ENCODE data around the gene TBC1D5. TPM values are rescaled to one million over a fixed set of nuclear protein-coding genes. Genes with fewer than 3 reads are reported as not detected.
A peak's percentile ranks its signal among the peaks of the same experiment; 100 is the strongest.

Gene TBC1D5
- total RNA-seq, 1 donor from 2014 or later = 75.8 TPM

DNA sequence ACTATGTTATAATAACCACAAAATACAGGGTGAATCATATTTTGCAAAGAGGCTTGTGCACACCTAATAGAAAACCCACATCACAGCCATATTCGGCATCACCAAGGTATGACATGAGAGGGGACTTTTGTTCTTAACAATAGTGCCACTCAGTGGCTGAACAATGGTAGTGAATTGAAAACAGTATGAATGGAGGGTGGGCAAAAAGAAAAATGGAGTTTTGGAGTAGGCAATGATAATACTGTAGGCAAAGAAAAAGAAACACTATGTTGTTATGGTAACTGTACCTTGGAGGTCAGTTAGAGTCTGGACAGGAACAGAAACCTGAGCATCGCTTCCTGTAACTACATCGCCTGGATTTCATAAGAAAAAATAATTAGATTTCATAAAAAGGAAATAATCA lies 509.0 kb downstream of the TBC1D5 start:
- DNase-seq (ENCODE audit: low read depth in 2 of 2) = peak; percentile 70 to 73

DNA sequence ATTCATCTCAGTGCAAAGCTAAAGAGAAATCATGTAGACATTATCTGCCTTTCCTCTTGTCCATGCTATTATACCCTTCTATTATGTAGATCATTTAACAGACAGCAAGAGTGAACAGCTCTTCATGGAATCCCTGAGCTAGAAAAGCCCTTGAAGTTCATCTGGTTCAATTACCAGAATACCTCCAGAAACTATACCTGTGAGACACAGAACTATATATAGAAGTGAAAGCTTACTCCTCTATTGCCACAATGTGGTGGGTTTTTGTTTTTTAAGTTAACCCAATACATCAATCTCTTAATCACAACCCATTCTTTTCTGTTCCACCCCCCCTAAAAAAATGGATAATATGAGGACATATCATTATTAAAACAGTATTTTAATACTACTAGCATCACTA lies 510.0 kb downstream of the TBC1D5 start:
- no peak for DNase-seq (ENCODE audit: low read depth in 2 of 2)

DNA sequence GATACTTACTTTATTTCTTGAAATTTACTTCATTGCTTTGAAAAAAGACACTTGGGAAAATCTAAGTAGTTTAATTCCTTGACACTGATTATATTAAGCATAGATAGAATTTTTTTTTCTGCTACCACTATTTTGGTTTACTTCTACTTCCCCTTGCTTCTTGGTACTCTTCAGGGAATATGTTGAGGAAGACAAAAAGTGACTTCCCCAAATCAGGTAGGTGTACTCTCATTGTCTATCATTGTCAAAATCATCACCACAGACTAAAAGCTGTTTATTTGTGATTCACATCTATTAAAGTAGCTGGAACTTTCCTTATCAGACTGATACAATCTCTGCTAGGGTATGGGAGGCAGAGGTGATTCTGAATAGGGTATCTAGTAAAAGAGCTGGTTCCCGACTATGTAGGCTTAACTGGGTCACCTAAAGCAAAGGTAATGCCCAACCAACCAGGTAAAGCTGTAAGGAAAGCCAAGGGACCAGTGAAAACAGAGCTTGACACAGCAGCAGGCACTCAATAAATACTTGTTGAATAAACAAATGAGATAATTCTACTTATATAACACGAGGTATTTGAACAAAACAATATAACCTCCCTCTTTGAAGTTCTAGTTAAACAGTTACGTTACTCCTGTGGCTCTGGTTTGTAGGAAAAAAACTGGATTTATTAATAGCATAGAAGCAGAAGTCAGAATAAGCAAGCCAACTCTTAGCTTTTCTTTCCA lies 510.7 kb downstream of the TBC1D5 start:
- DNase-seq (ENCODE audit: low read depth in 2 of 2) = no peak

DNA sequence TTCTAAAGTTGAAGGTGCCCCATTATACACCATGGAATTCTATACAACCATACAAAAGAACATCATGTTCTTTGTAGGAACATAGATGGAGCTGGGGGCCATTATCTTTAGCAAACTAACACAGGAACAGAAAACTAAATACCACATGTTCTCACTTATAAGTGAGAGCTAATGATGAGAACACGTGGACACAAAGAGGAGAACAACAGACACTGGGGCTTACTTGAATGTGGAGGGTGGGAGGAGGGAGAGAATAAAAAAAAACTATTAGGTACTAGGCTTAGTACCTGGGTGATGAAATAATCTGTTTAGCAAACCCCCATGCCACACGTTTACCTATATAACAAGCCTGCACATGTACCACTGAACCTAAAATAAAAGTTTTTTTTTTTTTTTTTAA lies 515.0 kb downstream of the TBC1D5 start:
- no peak for DNase-seq (ENCODE audit: low read depth in 2 of 2)

DNA sequence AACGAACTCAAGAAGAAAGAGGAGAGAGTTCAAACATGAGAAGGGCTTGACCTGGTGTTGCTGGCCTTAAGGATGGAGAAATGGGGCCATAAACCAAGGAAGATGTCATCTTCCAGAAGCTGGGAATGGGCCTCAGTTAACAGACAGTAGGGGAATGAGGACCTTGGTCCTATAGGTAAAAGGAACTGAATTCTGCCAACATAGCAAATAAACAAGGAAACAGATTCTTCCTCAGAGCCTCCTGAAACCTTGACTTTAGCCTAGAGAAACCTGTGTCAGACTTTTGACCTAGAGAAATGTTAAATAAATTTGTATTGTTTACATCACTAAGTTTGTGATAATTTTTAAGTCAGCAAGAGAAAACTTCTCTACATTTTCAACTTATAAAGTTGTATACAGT lies 520.9 kb downstream of the TBC1D5 start:
- DNase-seq (ENCODE audit: low read depth in 2 of 2) = no peak

DNA sequence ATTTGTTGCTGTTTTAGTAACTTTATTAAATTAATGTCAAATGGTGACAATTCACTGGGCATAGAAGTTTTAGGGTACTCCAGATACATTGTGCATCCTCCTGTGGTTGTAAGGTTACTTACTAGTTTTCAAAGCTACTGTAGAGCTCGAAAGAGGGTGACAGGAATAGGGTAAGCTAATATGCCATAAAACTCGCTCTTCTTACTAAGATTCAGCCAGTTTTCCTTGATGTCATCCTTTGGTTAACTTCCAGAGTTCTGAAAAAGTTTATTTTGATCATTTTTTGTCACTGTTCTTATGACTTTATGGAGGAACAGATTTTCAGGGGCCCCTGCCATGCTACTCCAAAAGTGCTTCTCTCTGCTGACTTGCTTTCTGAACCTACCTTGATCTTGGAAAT lies 522.8 kb downstream of the TBC1D5 start:
- no peak for DNase-seq (ENCODE audit: low read depth in 2 of 2)

DNA sequence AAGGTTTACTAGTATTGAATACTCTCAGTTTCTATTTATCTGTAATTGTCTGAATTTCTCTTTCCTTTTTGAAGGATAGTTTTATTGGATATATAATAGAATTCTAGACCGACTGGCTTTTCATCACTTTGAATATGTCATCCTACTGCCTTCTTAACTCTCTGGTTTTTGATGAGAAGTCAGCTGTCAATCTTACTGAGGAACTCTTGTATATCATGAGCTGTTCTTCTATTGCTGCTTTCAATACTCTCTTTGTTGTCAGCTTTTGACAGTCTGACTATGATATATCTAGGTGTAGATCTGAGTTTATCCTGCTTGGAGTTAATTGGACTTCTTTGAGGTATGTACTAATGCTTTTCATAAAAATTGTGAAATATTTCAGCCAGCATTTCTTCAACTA lies 523.8 kb downstream of the TBC1D5 start:
- no peak for DNase-seq (ENCODE audit: low read depth in 2 of 2)

DNA sequence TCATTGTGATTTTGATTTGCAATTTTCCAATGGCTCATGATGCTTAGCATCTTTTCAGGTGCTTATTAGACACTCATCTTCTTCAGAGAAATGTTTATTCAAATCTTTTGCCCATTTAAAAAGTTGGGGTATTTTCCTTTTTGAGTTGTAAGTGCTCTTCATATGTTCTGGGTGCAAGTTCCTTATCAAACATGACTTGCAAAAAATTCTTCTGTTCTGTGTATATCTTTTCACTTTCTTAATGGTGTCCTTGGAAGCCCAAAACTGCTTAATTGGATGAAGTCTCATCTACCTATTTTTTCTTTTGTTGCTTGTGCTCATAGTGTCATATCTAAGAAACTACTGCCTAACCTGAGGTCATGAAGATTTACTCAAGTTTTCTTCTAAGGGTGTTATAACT lies 524.8 kb downstream of the TBC1D5 start:
- no peak for DNase-seq (ENCODE audit: low read depth in 2 of 2)

DNA sequence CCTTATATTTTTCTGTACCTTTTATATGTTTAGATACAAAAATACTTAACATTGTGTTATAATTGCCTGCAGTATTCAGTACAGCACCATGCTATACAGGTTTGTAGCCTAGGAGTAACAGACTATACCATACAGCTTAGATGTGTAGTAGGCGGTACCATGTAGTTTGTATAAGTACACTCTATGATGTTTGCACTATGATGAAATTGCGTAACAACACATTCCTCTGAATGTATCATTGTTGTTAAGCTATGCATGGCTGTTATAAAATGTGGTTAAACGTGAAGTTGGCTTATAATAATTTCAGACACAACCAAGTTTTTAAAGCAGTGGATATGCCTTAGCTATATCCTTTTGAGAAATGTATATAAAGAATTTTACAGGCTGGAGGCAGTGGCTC lies 529.3 kb downstream of the TBC1D5 start:
- DNase-seq (ENCODE audit: low read depth in 2 of 2) = no peak

DNA sequence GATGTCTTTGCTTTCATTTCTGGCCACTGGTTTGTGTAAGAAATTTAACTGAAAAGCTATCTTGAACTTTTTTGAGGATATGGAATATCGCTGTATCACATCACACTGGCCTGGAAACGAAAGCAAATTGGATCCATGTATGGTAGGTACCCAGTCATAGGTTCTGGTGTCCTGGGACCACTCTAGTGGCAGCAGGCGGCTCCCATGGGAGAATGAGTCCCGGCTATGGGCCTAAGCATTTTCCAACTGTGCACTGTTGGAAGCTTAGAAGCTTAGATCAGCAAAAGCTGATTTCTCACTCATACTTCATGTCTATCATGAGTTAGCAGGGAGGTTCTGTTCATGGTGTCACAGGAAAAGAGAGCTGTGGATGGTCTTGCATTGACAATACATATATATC lies 534.5 kb downstream of the TBC1D5 start:
- DNase-seq (ENCODE audit: low read depth in 2 of 2) = no peak

DNA sequence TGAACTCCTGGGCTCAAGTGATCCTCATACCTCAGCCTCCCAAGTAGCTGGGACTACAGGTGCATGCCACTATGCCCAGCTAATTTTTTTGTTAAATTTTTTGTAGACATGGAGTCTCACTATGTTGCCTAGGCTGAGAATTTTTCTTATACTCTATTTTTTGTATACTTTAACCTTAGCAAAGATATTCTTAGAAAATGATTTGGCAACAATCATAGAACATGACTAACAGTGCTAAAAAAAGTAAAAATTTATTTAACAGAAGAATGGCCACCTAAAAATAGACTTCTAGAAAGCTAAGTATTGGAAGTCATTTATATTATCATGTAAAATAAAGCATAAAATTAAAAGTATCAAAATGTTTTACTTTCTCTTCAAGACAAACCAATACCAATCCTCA lies 535.4 kb downstream of the TBC1D5 start:
- DNase-seq (ENCODE audit: low read depth in 2 of 2) = no peak

DNA sequence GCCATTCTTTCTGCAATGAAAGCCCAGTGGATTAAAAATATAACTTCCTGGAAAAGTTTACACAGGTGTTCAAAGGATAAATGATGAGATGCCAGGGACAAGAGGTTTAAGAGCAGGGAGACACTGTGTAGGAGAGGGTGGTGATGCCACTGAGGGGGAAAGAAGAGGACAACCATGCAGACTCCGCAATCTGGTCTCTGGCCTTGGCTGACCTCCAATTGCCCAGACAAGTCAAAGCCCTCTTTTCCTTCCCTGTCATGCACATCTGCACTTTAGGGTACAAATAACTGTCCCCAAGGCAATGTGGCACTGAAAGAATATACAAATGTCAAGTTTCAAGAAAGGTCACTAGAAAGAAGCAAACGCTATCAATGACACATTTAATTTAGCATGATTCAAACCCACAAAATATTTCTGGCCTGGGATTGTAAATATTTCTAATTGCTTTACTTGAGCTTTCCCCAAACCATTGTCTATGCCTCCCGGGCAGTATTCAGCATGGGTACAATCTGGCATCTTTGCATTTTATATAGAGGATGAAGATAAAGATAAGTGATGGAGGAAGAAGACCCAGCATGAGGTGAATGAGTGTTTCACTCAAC lies 538.3 kb downstream of the TBC1D5 start:
- DNase-seq (ENCODE audit: low read depth in 2 of 2) = peak in 1 of 2 donors; percentile 3

DNA sequence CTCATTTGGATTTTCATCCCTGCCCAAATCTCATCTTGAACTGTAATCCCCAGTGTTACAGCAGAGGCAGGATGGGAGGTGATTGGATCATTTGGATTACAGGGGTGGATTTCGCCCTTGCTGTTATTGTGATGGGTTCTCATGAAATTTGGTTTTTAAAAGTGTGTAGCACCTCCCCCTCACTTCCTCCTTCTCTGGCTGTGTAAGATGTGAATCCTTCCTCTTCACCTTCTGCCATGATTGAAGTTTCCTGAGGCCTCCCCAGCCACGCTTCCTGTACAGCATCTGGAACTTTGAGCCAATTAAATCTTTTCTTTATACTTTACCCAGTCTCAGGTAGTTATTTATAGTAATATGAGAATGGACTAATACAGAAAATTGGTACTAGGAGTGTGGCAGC lies 540.9 kb downstream of the TBC1D5 start:
- DNase-seq (ENCODE audit: low read depth in 2 of 2) = no peak

DNA sequence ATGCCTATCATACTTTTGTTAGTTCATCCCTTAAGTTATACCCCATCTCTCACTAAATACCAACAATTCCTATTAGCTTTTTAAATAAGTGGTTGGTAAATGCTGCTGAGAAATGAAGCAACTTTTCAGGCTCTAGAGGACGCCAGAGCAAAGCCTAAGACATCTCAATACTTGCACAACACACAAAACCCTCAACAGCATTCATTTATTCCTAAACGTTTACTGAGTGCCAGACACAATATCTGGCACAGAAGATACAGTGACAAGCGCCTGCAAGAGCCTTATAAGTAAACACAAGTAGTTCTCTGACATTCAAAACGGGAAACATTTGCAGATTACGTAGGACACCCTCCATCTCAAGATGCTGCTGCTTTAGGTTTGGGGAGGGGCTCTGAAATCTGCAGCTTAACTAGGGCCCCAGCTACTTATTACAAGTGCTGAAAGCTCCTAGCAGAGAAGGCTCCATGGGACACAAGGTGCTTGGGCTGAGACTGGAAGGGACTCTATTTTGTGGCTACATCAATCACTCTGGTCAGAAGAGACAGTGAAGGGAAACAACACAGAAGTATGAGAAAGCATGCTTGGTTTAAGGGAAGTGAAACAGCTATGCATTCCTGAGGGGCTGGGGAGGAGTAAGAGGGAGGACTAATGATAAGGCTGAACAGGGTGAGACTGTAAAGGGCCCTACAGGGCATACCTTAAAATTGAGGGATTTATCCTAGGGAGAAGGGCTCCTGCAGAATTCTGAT lies 546.4 kb downstream of the TBC1D5 start:
- no peak for DNase-seq (ENCODE audit: low read depth in 2 of 2)

DNA sequence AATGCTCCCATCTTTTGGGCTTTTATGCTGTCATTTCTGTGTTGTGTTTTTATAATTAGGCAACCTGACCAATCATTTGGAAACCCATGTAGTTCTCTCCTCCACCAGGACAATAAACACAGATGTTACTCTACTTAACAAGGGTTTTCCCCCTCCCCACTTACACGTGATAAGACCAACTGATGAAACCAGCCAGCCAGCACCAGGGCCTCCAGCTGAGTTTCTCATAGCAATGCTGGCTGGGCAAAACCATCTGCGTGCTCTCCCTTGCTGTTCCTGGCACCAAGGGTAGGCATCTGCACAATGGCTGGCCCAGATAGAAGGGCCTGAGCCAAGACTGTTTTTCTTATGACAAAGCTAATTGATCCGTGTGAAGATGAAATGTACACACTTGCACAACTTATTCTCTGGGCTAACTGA lies 547.2 kb downstream of the TBC1D5 start:
- DNase-seq (ENCODE audit: low read depth in 2 of 2) = no peak

DNA sequence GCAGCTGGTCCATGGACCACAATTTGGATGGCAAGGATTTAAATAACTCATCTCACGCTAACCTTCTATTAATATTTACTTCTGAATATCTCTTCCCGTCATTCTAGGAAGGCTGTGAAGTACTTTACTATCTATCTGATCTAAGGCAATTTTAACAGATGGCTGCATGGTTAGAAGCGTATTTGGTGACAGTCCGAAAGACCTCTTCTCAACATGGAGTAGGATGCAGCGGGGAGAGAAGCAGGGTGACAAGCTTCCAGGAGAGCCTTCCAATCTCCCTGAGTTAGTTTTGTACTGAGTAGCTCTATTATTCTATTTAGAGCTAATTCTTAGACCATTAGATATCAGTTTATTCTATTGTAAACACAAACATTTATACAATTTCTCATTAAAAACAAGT lies 548.3 kb downstream of the TBC1D5 start:
- DNase-seq (ENCODE audit: low read depth in 2 of 2) = no peak

DNA sequence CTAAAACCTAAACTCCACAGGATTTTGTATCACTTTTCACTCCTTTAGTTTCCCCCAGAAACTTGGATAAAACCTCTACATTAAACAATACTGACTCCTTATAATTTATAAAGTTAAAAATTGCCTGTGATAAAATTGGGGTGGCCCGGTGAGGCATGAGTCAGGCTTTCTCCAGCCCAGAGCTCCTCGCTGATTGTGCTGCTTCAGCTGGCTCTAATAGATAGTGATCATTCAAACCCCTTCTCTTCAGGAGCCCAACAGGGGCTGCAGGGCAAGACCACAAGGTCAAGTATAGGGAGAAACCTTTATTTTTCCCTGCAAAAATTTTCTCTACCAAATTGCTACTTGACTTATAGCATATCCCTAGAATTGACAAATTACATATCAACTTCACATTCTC lies 549.4 kb downstream of the TBC1D5 start:
- no peak for DNase-seq (ENCODE audit: low read depth in 2 of 2)

DNA sequence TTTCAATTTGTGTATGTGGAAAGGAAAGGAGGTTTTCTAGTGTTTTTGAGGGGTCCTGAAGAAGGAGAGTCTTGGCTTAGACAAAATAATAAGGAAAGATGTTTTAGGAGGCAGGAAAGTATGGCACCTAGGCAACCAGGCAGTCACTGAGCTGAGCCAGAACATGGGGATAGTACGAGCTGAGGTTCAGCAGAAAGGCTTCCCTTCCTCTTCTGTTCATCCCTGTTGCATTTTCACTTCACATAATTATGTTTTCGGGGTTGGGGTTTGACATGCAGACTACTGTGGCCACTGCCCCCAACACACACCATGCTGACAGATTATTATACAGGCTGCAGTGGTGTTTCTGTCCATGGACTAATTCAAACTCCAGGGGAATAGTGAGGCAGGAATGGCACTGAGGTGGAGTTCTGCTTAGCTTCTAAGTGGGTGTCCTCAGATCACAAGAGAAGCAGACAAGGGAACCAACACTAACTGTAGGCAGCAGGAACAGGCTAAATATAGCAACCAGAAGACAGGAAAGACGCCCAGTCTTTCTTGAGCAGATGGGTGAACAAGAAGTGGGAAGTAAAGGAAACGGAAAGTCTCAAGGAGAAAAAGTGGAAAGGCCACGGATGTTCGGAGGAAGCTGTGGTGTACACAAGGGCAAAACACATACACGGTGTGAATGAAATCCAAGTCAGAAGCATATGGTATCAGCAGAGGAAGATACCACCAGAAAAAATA lies 551.9 kb downstream of the TBC1D5 start:
- no peak for DNase-seq (ENCODE audit: low read depth in 2 of 2)

DNA sequence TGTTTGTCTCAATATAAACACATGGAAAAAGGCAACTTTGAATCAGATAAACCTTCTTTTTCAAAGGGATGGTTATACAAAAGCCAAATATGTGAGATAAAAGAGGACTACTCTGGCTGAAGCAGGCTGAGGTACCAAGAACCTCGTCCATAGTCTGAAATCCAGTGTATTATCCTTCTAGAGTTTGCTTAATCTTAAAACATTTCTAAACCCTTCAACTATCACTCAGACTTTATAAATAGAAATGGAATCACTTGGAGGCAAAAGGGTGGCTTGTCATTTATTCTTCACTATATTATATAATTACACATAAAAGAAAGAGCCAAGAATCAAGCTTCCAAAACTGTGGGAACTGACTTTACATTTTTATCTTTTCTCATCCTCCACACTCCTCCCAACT lies 554.1 kb downstream of the TBC1D5 start:
- DNase-seq (ENCODE audit: low read depth in 2 of 2) = no peak

DNA sequence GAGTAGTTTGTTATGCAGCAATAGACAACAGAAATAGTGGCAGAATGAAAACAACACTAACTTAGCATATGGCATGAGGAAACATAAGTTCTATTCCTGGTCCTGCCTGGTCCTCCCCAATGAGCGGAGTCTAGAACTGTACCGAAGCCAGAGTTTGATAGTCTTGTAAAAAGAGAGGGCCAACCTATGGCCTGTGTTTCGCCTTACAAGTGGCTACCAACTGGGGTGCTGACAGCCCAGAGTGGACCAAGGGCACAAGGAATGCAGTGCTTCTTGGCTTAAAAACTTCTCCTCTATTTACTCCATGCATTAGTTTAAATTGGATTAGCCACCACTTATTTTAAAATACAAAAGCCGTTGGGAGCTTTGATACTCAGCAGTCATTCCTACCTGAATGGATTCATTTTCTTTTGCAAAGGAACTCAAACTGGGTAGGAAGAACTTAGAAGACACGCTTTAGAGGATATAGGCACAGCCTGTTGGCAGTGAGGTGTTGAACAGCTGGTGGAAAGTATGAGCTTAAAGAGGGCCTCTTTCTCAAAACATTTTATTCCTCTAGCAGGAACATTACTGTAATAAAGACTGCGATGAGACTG lies 554.7 kb downstream of the TBC1D5 start:
- no peak for DNase-seq (ENCODE audit: low read depth in 2 of 2)

DNA sequence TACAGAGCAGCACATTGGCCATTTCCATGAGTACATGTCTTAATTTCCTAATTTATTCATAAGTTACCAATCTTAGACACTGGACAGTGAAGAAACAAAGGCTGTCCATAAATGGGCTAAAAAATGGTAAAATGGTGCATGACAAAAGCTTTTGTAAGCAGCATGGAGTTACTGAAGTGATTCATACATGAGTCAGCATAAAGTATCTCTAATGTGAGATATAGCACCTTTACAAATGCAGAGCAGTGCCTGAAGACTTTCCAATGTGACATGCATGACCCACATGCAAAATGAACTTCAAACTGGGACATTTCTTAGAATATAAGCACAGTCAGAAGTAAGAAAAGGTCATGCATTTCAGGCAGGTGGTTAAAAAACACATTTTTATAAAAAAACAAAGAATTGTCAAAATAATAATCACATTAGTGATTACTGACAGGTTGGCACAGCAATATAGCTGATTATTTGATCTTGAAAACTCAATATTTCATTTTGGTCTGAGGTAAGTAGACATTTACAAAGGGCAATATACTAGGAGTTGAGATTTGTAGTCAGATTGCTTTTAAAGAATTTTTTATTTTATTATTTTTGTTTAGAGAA lies 558.4 kb downstream of the TBC1D5 start:
- DNase-seq (ENCODE audit: low read depth in 2 of 2) = peak in 1 of 2 donors; percentile 51
